ENCODE measurements around the gene RNASEH2B.

- TF ChIP-seq CTCF (IDR thresholded peaks at IDR 0.05; ENCODE audit: low read depth, low read length, missing input control), result no peak
- TF ChIP-seq HNF4A (conservative IDR thresholded peaks at IDR 0.05), result no peak
- no peak for TF ChIP-seq TAF1 (conservative IDR thresholded peaks at IDR 0.05)
- TF ChIP-seq YY1 (IDR thresholded peaks at IDR 0.05), result no peak
These were observed 15.6 kb upstream of the RNASEH2B start for GRCh38 chr13:50894012-50894411.
